CD4-positive, alpha-beta memory T cell (primary cell): Measurements from ENCODE around the gene EIF4A3. TPM values are rescaled to one million over a fixed set of nuclear protein-coding genes. Genes with fewer than 3 reads are reported as not detected.

Experiments
- CTCF ChIA-PET: fragments of 350-600 bp; sonication (Branson Sonifier 250); formaldehyde crosslinking; loops from one replicate; lab custom pipeline; 2021; ENCODE audit warnings: inconsistent platforms; ENCODE audit not compliant: partially characterized antibody; lab: Charles Lee
- POLR2A ChIA-PET: fragments of 350-600 bp; sonication (Branson Sonifier 250); formaldehyde crosslinking; loops from one replicate; lab custom pipeline; 2021; ENCODE audit not compliant: partially characterized antibody; lab: Charles Lee
- DNase-seq, 5 donors: peaks; one replicate each; pipeline versions ENCODE4 v3.0.0 to v3.0.0-alpha.2; 2020 to 2022; ENCODE audit warnings: mixed read lengths in 1 of 5
- H3K27ac ChIP-seq: one replicate; pipeline ENCODE4 v1.7.0; 2013; ENCODE audit warnings: low read depth, low read length
- H3K27me3 ChIP-seq: 2 replicates; pipeline ENCODE4 v1.7.0; 2013; ENCODE audit warnings: mild to moderate bottlenecking, low read length, moderate library complexity; ENCODE audit not compliant: insufficient read depth
- H3K36me3 ChIP-seq: 2 replicates; pipeline ENCODE4 v1.7.0; 2013; ENCODE audit warnings: mild to moderate bottlenecking, low read length, moderate library complexity; ENCODE audit not compliant: insufficient read depth
- H3K4me1 ChIP-seq: 2 replicates; pipeline ENCODE4 v1.7.0; 2013; ENCODE audit warnings: mild to moderate bottlenecking, low read length, moderate library complexity; ENCODE audit not compliant: insufficient read depth
- H3K4me3 ChIP-seq, 2 donors: one replicate each; pipeline ENCODE4 v1.7.0; 2013; ENCODE audit warnings: low read length in 2 of 2, mild to moderate bottlenecking in 1 of 2
- H3K9me3 ChIP-seq, 2 donors: one replicate each; pipeline ENCODE4 v1.7.0; 2013; ENCODE audit warnings: low read length in 2 of 2, control low read depth in 1 of 2; ENCODE audit not compliant: control insufficient read depth in 1 of 2
- H3K27ac Mint-ChIP-seq, 7 donors: one replicate each; pipeline ENCODE4 v1.8.0; 2020 to 2021; ENCODE audit warnings: mixed read lengths in 7 of 7, mild to moderate bottlenecking in 6 of 7, inconsistent platforms in 3 of 7, moderate library complexity in 3 of 7
- H3K27me3 Mint-ChIP-seq, 2 donors: one replicate each; pipeline ENCODE4 v1.8.0; 2020 to 2021; ENCODE audit warnings: mixed read lengths in 2 of 2
- H3K36me3 Mint-ChIP-seq, 2 donors: one replicate each; pipeline ENCODE4 v1.8.0; 2020 to 2021; ENCODE audit warnings: mixed read lengths in 2 of 2, inconsistent platforms in 1 of 2, mild to moderate bottlenecking in 1 of 2
- H3K4me1 Mint-ChIP-seq, 4 donors: one replicate each; pipeline ENCODE4 v1.8.0; 2020 to 2021; ENCODE audit warnings: mixed read lengths in 4 of 4, mild to moderate bottlenecking in 1 of 4
- H3K4me3 Mint-ChIP-seq, 8 donors: one replicate each; pipeline ENCODE4 v1.8.0; 2020 to 2021; ENCODE audit warnings: mixed read lengths in 8 of 8, mild to moderate bottlenecking in 7 of 8, moderate library complexity in 6 of 8, inconsistent platforms in 3 of 8
- H3K9me3 Mint-ChIP-seq, 8 donors: one replicate each; pipeline ENCODE4 v1.8.0; 2020 to 2021; ENCODE audit warnings: mixed read lengths in 8 of 8, mild to moderate bottlenecking in 5 of 8, inconsistent platforms in 3 of 8, moderate library complexity in 1 of 8
- intact Hi-C: fragments of 100-400 bp; cut with micrococcal nuclease; formaldehyde crosslinking; loops from one replicate; pipeline ENCODE4 v1.15.1; 2023
- polyA plus RNA-seq, 2 donors: library from polyadenylated mRNA; unstranded; fragments of 300-500 nt; fragmentation: Illumina TruSeq; gene quantifications; one replicate each; pipeline ENCODE4 v1.2.3, GENCODE V29; 2021
- total RNA-seq, 2 experiments: library from RNA; stranded (reverse); gene quantifications; one replicate each; pipeline ENCODE4 v1.2.3, GENCODE V29; 2021

Gene EIF4A3
- total and polyA plus RNA-seq, 4 experiments from 2014 or later: 54.2 to 105 (median 70.9) TPM

- ChIA-PET CTCF (no interaction called here), POLR2A (no interaction called here)
- no peak overlapping the region for H3K4me3 ChIP-seq
- no peaks in the 10 kb centered on the region for H3K9me3 Mint-ChIP-seq
- DNase-seq: no peak
- no peaks in the 10 kb centered on the region for H3K36me3 ChIP-seq
- no peaks in the 10 kb centered on the region for H3K9me3 ChIP-seq
- peak overlapping the region in 1 of 7 donors; percentile 43 for H3K27ac Mint-ChIP-seq
- H3K27ac ChIP-seq: no peak overlapping the region
- peaks cover 17% of the 10 kb centered on the region for H3K4me1 ChIP-seq
- no peaks in the 10 kb centered on the region for H3K27me3 ChIP-seq
- no peak overlapping the region for H3K4me3 Mint-ChIP-seq
- H3K36me3 Mint-ChIP-seq: peaks cover 0 to 4% of the 10 kb centered on the region in 2 donors
- intact Hi-C loops: no loop called here
- H3K27me3 Mint-ChIP-seq: no peaks in the 10 kb centered on the region
- peaks cover 12 to 28% (median 16%) of the 10 kb centered on the region in 4 donors for H3K4me1 Mint-ChIP-seq
These were observed 42.0 kb downstream of the EIF4A3 start for GRCh38 chr17:80104956-80105375.

- peaks cover 20% of the 10 kb centered on the region for H3K4me1 ChIP-seq
- intact Hi-C loops: no loop called here
- Mint-ChIP-seq H3K36me3 (peaks cover 0 to 4% of the 10 kb centered on the region in 2 donors), H3K4me1 (peaks cover 12 to 31% (median 16%) of the 10 kb centered on the region in 4 donors), H3K27ac (peak overlapping the region in 1 of 7 donors; percentile 65), H3K4me3 (peak overlapping the region in 3 of 8 donors; percentile 6 to 39 (median 36)), H3K27me3 (no peaks in the 10 kb centered on the region), H3K9me3 (no peaks in the 10 kb centered on the region)
- ChIA-PET POLR2A (no interaction called here), CTCF (no interaction called here)
- H3K27ac ChIP-seq: no peak overlapping the region
- H3K9me3 ChIP-seq: no peaks in the 10 kb centered on the region
- no peak for DNase-seq
- H3K27me3 ChIP-seq: no peaks in the 10 kb centered on the region
- H3K4me3 ChIP-seq: no peak overlapping the region
- no peaks in the 10 kb centered on the region for H3K36me3 ChIP-seq
These were observed 42.5 kb downstream of the EIF4A3 start for GRCh38 chr17:80104321-80104955.

GRCh38 chr17:80103449-80104085 is 43.4 kb downstream of the EIF4A3 start:
- Histone ChIP-seq H3K4me1 (peaks cover 20% of the 10 kb centered on the region), H3K4me3 (no peak overlapping the region), H3K27me3 (no peaks in the 10 kb centered on the region), H3K9me3 (no peaks in the 10 kb centered on the region), H3K27ac (no peak overlapping the region), H3K36me3 (no peaks in the 10 kb centered on the region)
- ChIA-PET CTCF (interaction anchor here (1.2 kb wide), 1 partner anchor 11 kb away, joined by 3 read pairs; no protein-coding TSS in a partner anchor), POLR2A (interaction anchor here (1.1 kb wide), 1 partner anchor 42 kb away, joined by 3 read pairs; no protein-coding TSS in a partner anchor)
- peak overlapping the region in 3 of 7 donors; percentile 37 to 65 (median 57) for H3K27ac Mint-ChIP-seq
- H3K4me3 Mint-ChIP-seq: peak overlapping the region; percentile 9 to 79 (median 58)
- H3K36me3 Mint-ChIP-seq: peaks cover 0 to 4% of the 10 kb centered on the region in 2 donors
- H3K27me3 Mint-ChIP-seq: no peaks in the 10 kb centered on the region
- H3K9me3 Mint-ChIP-seq: no peaks in the 10 kb centered on the region
- DNase-seq: no peak
- peaks cover 12 to 31% (median 16%) of the 10 kb centered on the region in 4 donors for H3K4me1 Mint-ChIP-seq
- intact Hi-C loops: no loop called here

GRCh38 chr17:80102664-80103448 is 44.1 kb downstream of the EIF4A3 start:
- peaks cover 20% of the 10 kb centered on the region for H3K4me1 ChIP-seq
- DNase-seq: no peak
- Mint-ChIP-seq H3K9me3 (no peaks in the 10 kb centered on the region), H3K36me3 (peaks cover 0 to 4% of the 10 kb centered on the region in 2 donors), H3K4me3 (peak overlapping the region; percentile 84 to 92 (median 89)), H3K4me1 (peaks cover 12 to 31% (median 16%) of the 10 kb centered on the region in 4 donors), H3K27ac (peak overlapping the region in 6 of 7 donors; percentile 12 to 82 (median 47)), H3K27me3 (no peaks in the 10 kb centered on the region)
- H3K27ac ChIP-seq: no peak overlapping the region
- intact Hi-C loops: no loop called here
- H3K27me3 ChIP-seq: no peaks in the 10 kb centered on the region
- CTCF ChIA-PET: interaction anchor here (1.2 to 2.6 kb wide), 3 partner anchors 10 to 22 kb away, joined by 3 to 10 read pairs (median 7); no protein-coding TSS in a partner anchor
- no peaks in the 10 kb centered on the region for H3K36me3 ChIP-seq
- POLR2A ChIA-PET: interaction anchor here (1.1 kb wide), 1 partner anchor 42 kb away, joined by 3 read pairs; no protein-coding TSS in a partner anchor
- H3K9me3 ChIP-seq: no peaks in the 10 kb centered on the region
- H3K4me3 ChIP-seq: peak overlapping the region in 1 of 2 donors; percentile 82

- H3K4me1 Mint-ChIP-seq: peaks cover 12 to 31% (median 16%) of the 10 kb centered on the region in 4 donors
- peaks cover 20% of the 10 kb centered on the region for H3K4me1 ChIP-seq
- peak overlapping the region; percentile 84 to 92 (median 89) for H3K4me3 Mint-ChIP-seq
- H3K36me3 Mint-ChIP-seq: peaks cover 0 to 4% of the 10 kb centered on the region in 2 donors
- ChIA-PET CTCF (interaction anchor here (0.6 to 2.6 kb wide), 14 partner anchors 8 to 374 kb away, joined by 3 to 16 read pairs (median 7); partner anchors contain the start of gene EIF4A3), POLR2A (interaction anchor here (0.8 to 3.8 kb wide), 20 partner anchors 8 to 1136 kb away, joined by 3 to 36 read pairs (median 4); partner anchors contain the start of genes CBX4, CBX8, EIF4A3 and ENDOV)
- H3K4me3 ChIP-seq: peak overlapping the region; percentile 52 to 82
- peak overlapping the region; percentile 71 to 94 (median 88) for H3K27ac Mint-ChIP-seq
- no peaks in the 10 kb centered on the region for H3K9me3 Mint-ChIP-seq
- H3K27ac ChIP-seq: peak overlapping the region; percentile 76
- no peaks in the 10 kb centered on the region for H3K27me3 ChIP-seq
- intact Hi-C loops: loop anchor here (1.0 to 2.0 kb wide), 2 partner anchors 45 to 151 kb away; partner anchors contain the start of gene EIF4A3
- DNase-seq: peak in 1 of 5 donors; percentile 6
- H3K27me3 Mint-ChIP-seq: no peaks in the 10 kb centered on the region
- H3K36me3 ChIP-seq: no peaks in the 10 kb centered on the region
- no peaks in the 10 kb centered on the region for H3K9me3 ChIP-seq
These were observed 44.8 kb downstream of the EIF4A3 start for GRCh38 chr17:80101946-80102663.
